Sciatic nerve (tissue), 2 donors: ENCODE results near the gene EMC1. TPM values are rescaled to one million over a fixed set of nuclear protein-coding genes. Genes with fewer than 3 reads are reported as not detected.
A peak's percentile ranks its signal among the peaks of the same experiment; 100 is the strongest.
"Not testable (repeated sequence)": the region's sequence is repeated elsewhere in the genome, so short reads cannot be mapped to it uniquely, and the experiment has no call there.

Experiments used
- ATAC-seq: fragments of 200-7000 bp; cut with Tn5 transposase; one replicate; pipeline ENCODE4 v1.9.1; 2020; ENCODE audit warnings: mild to moderate bottlenecking, moderate library complexity
- DNase-seq: peaks from one replicate; pipeline ENCODE4 v3.0.0-alpha.2; 2020; ENCODE audit warnings: low spot score
- intact Hi-C: fragments of 100-400 bp; cut with DNase I; formaldehyde crosslinking; loops from one replicate; pipeline ENCODE4 v1.14.2; 2022
- total RNA-seq: library from RNA; stranded (reverse); fragmentation: NEBNext Ultra II Directional; extraction: Animal tissue kit (Norgen Biotek cat#: 25700); gene quantifications from one replicate; pipeline ENCODE4 v1.2.1, GENCODE V29; 2021
- donor health status: DM: no; HTN: no; CAD: no.
- donor health status: DM: no; HTN: no; CAD: no.

Gene EMC1
- total RNA-seq, 1 donor from 2014 or later: 37.8 TPM

GRCh38 chr1:19222979-19223824 lies 28.1 kb downstream of the EMC1 start:
- ATAC-seq (no peak), DNase-seq (no peak)
- intact Hi-C loops: no loop called here

- ATAC-seq (no peak), DNase-seq (no peak)
- intact Hi-C loops: no loop called here
These were observed 28.8 kb downstream of the EMC1 start for GRCh38 chr1:19222573-19222972.

- intact Hi-C loops: no loop called here
- DNase-seq: no peak
- no peak for ATAC-seq
These were observed 30.3 kb downstream of the EMC1 start for GRCh38 chr1:19220991-19221390.

DNA sequence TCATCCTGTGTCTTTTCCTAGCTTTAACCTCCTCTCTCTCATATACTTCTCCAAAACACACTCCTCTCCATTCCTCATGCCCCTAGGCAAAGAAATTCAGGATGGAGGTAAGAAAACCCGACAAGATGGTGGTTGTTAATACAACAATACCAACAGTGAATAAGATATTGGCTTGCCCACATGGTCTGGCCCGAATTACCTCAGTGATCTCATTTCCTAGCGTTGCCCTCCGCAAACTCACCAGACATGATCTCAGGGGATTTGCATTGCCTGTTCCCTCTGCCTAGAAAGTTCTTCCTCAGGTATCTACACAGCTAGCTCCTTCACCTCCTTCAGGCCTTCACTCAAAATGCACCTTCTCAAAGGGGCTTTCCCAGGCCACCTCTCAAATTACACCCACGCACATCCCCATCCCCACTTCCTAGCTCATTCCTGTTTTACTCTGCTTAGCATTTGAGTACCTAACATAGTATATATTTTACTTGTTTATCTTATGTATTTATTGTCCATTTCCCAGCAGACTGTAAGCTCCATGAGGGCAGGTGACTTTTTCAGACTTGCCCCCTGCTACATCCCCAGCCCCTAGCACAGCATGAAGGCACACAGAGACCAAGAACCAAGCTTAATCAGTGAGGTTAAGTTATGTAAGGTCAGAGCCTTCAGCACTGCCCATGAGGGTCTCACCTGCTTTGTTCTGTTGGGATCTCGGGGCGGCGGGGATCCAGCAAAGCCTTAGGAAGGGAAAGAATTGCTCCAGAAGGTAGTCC lies 31.1 kb downstream of the EMC1 start:
- intact Hi-C loops: no loop called here
- DNase-seq (no peak), ATAC-seq (no peak)

DNA sequence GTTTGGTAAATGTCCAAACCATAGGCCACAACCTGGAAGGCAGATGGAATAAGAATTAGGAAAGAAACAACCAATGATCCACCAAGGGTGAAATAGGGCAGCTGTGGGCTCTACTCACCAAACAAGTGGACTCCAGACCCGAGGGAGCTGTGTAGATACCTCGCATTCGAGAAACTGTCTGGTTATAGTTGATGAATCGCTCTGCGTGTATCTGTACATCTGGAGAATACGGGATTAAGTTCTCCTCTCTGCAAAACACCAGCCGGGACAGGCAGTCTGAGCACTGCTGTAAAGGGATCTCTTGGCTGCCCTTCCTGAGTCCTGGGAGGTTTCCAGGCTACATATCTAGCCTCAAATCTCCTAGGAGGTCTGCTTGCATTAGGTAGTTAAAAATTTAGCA lies 31.9 kb downstream of the EMC1 start:
- DNase-seq: no peak

DNA sequence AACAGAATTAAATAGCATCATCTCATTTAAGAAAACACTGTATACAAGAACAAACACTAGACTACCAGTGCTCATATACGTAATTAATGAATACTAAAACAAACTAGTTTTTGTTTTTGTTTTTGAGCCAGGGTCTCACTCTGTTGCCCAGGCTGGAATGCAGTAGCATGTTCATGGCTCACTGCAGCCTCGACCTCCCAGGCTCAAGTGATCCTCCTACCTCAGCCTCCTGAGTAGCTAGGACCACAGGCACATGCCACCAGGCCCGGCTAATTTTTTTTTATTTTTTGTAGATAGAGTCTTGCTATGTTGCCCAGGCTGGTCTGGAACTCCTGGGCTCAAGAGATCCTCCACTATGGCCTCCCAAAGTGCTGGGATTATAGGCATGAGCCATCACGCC lies 34.7 kb downstream of the EMC1 start:
- ATAC-seq, DNase-seq, intact Hi-C loops: not testable (repeated sequence)

More for the DNA sequence above, 31.9 kb downstream of the EMC1 start:
- intact Hi-C loops: no loop called here
- ATAC-seq: no peak

DNA sequence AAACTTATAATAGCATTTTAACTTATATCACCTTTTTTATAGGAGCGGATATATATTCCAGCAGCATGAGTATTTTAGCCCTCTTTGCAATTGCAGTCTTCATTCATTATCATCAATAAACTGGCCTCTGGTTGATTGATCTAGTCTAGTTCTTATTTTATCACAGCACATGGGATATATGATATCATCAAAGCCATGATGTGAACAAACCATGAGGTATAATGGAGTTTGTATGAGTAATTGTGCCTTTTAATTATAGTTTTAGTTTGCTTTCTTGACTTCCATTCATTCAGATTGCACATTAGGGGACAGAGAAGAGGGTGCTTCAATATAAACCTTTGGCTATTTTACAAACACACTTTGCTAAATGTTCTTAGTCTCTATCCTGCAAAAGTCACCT lies 37.7 kb downstream of the EMC1 start:
- DNase-seq: no peak
- ATAC-seq: no peak
- intact Hi-C loops: no loop called here

DNA sequence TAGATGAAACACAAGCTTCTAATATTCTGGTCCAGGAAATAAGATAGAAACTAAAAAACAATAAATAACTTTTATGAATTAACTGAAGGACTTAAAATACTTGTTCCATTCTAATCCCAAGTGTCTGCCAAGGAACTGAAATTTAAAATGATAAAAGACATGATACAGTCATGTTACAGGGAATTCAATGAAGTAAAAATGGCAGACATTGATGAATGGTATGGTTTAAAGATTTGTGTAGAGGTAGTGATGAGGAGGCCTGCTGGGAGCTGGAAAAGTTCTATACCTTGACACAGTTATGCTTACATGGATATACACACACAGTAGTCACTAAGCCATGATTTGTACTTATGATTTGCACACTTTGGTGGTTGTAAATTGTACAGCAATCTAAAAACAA lies 39.2 kb downstream of the EMC1 start:
- intact Hi-C loops: no loop called here
- ATAC-seq (no peak), DNase-seq (no peak)

- DNase-seq (no peak), ATAC-seq (no peak)
- intact Hi-C loops: no loop called here
These were observed 40.4 kb downstream of the EMC1 start for GRCh38 chr1:19210772-19211549.

DNA sequence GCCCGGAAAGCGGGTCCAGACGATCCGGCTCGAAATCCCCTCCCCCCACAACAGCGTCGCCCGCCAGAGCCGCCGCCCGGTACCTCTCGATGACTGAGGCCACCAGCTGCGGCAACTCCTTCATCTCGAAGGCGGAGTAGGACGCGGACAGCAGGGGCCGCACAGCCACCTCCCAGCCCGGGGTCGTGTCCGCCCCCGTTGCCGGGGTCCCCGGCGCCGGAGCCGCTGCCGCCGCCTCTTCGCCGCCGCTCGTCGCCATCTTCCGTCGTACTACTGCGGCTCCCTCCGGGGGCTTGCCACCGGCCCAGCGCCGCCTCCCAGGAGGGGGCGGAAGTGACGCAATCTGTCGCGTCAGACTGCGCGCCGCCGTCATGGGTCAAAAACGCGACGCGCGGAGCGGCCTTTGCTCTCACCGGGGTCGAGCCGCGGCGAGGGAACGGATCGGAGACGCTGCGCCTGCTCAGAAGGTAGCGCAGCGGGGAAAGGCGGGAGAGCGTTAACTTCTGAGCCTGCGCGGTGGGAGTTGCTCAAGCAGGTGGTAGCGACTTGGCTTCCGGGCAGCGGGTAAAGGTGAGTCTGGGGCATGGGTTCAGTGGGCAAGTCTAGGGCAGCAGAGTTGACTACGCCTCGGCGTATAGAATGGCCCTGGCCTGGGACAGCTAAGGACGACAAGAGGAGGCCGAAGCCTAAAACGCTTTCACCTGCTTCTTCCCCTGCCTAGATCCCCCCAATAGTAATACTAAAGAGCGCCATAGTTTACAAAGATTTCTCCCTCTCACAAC lies 41.1 kb downstream of the EMC1 start, which contains the start of gene UBR4:
Gene UBR4 (minus strand): TSS at position 277 of the 782 bp plus-strand sequence. CDS start 18 bp downstream, at position 259.
- DNase-seq (peak; percentile 97), ATAC-seq (peak; percentile 98)
- intact Hi-C loops: no loop called here

DNA sequence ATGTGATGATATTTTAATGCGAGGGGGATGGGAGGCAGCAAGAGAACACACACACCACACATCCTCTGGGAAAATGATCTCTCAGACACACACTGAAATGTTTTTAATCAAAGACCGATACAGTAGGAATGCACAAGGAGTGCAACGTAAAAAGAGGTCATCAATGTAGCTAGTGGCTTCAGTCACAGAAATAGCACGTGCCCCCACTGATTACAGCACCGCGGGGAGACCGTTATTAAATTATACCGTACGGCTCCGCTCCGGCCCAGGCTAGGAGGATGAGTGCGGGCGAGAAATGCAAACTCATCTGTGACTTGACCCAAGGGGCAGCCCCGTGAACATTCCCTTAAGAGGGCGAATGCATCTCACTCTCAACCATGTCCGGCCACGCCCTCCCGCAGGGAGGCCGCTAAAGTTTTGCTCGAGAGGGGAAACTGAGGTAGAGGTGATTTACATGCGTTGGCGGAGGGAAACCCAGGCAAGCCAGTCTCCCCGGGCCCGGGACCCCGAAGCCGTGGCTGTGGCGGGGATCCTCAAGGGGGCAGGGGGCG lies 41.8 kb downstream of the EMC1 start:
- peak; percentile 61 for ATAC-seq
- peak; percentile 73 for DNase-seq
- intact Hi-C loops: no loop called here

DNA sequence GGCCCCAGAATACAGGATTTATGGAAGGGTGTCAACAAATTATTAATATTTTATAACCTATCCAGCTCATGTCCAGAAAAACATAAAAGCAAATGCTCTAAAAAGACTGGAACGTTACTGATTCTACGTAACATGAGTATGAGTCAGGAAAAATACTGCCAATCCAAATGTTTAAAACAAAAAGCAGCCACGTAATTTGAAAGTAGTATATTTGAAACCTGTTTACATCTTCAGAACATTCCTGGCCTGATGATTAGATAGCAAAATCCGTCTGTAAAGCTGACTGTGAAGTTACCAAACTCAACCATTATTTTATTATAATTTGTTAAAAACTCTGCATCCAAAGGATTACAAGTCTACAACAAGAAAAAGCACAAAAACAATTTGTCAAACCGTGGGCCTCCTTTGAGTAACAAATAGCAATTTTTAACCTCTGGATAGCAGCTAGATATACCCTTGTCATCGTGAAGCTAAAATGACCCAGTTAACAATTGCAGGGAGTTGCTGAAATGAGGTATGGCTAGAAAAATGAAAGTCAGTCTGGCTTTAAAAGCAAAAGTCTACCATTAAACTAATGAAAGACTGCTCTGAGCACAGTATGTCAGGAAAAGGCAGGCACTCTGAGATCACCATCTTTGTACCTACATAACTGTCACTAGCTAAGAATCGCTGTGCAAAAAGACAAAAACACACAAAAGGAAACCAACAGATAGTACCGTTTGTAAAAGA lies 42.5 kb downstream of the EMC1 start:
- ATAC-seq (no peak), DNase-seq (no peak)
- intact Hi-C loops: no loop called here

DNA sequence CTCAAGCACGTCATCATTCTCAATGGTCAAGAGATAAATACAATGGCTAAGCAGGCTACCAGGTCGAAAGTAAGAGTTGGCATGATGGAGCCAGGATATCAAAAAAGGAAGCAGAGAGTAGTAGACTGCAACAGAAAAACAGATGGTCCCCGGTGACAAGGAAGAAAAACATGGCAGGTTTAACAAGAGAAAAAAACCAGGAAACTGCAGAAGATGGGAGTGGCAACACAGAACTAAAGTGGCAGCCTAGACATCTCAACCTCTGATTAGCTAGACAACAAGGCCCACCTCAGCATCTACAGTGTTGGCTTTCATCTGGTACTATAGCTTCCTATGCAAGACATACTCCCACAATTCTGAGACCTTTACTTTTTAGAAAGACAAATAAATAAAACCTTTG lies 44.4 kb downstream of the EMC1 start:
- no peak for ATAC-seq
- intact Hi-C loops: no loop called here
- DNase-seq: no peak

DNA sequence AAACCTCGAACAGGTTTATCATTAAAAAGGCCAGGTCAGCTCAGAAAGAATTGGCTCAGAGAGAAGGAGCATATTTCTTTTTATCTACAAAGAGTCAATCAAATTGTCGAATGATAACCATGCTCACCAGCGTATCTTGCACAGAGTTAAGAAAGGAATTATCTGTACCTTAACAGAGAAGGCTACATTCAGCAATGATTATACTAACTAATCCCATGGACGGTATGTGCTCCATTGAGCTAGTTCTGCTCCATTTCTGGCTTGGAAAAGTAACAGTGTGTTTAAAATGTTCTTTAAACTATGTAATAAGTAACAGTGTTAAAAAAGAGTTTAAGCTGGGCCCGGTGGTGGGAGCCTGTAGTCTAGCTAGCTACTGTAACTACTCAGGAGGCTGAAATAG lies 45.5 kb downstream of the EMC1 start:
- intact Hi-C loops: no loop called here
- no peak for ATAC-seq
- DNase-seq: no peak

- ATAC-seq (no peak), DNase-seq (no peak)
- intact Hi-C loops: no loop called here
These were observed 45.9 kb downstream of the EMC1 start for GRCh38 chr1:19205403-19205802.

GRCh38 chr1:19204446-19205266 lies 46.7 kb downstream of the EMC1 start:
- no peak for ATAC-seq
- intact Hi-C loops: no loop called here
- DNase-seq: no peak

- DNase-seq: no peak
These were observed 47.9 kb downstream of the EMC1 start for GRCh38 chr1:19203440-19203839.

More at GRCh38 chr1:19203440-19203839, 47.9 kb downstream of the EMC1 start:
- no peak for ATAC-seq
- intact Hi-C loops: no loop called here
